ENCODE measurements around the gene ERICH3. TPM values are rescaled to one million over a fixed set of nuclear protein-coding genes. Genes with fewer than 3 reads are reported as not detected.

Gene ERICH3
- 3.4 TPM for total RNA-seq

GRCh38 chr1:74673351-74674111 lies at the start of gene ERICH3:
Gene ERICH3, minus strand, starts transcription at chr1:74673792. Its CDS starts 273 bp downstream, at chr1:74673519.

Other genes starting within 250 kb of the ERICH3 start
- gene LRRC53, start 161.2 kb downstream of the ERICH3 start, total RNA-seq = 0.11 TPM
- 30.3 TPM for gene CRYZ, start 59.3 kb upstream of the ERICH3 start, total RNA-seq
- 12.0 TPM for gene TYW3, start 59.4 kb upstream of the ERICH3 start, total RNA-seq

Measured in camera-type eye (tissue), 1 donor.